SK-N-DZ (cell line): Measurements from ENCODE around the gene CPAMD8.
"Not testable (repeated sequence)": the region's sequence is repeated elsewhere in the genome, so short reads cannot be mapped to it uniquely, and the experiment has no call there.

Source experiments
- DNase-seq: peaks from one replicate; pipeline ENCODE4 v3.0.0-alpha.2; 2015; ENCODE audit warnings: low spot score

Gene CPAMD8

GRCh38 chr19:16875584-16876555 lies 150.7 kb downstream of the CPAMD8 start:
- no peak for DNase-seq

- not testable (repeated sequence) for DNase-seq
These were observed 151.7 kb downstream of the CPAMD8 start for GRCh38 chr19:16874978-16875299.

- no peak for DNase-seq
These were observed 152.2 kb downstream of the CPAMD8 start for GRCh38 chr19:16874250-16874977.

GRCh38 chr19:16873594-16873993 lies 153.0 kb downstream of the CPAMD8 start:
- no peak for DNase-seq

- no peak for DNase-seq
These were observed 153.9 kb downstream of the CPAMD8 start for GRCh38 chr19:16872728-16873127.

- no peak for DNase-seq
These were observed 154.7 kb downstream of the CPAMD8 start for GRCh38 chr19:16871871-16872270.

GRCh38 chr19:16869331-16869972 lies 157.2 kb downstream of the CPAMD8 start:
- no peak for DNase-seq

GRCh38 chr19:16868423-16869130 lies 158.0 kb downstream of the CPAMD8 start:
- DNase-seq, result no peak

GRCh38 chr19:16867211-16867610 lies 159.4 kb downstream of the CPAMD8 start:
- no peak for DNase-seq

- DNase-seq, result no peak
These were observed 163.7 kb downstream of the CPAMD8 start for GRCh38 chr19:16862826-16863415.

GRCh38 chr19:16861834-16862233 lies 164.8 kb downstream of the CPAMD8 start:
- DNase-seq, result no peak

- no peak for DNase-seq
These were observed 165.6 kb downstream of the CPAMD8 start for GRCh38 chr19:16861011-16861410.

- DNase-seq, result no peak
These were observed 166.5 kb downstream of the CPAMD8 start for GRCh38 chr19:16860118-16860517.

- no peak for DNase-seq
These were observed 167.0 kb downstream of the CPAMD8 start for GRCh38 chr19:16859626-16860025.

- DNase-seq, result no peak
These were observed 170.5 kb downstream of the CPAMD8 start for GRCh38 chr19:16856091-16856490.

- no peak for DNase-seq
These were observed 173.5 kb downstream of the CPAMD8 start for GRCh38 chr19:16853066-16853465.

GRCh38 chr19:16851031-16851712 lies 175.4 kb downstream of the CPAMD8 start:
- no peak for DNase-seq

GRCh38 chr19:16850133-16850532 lies 176.5 kb downstream of the CPAMD8 start:
- no peak for DNase-seq

- no peak for DNase-seq
These were observed 177.4 kb downstream of the CPAMD8 start for GRCh38 chr19:16849168-16849567.

GRCh38 chr19:16847430-16847829 lies 179.2 kb downstream of the CPAMD8 start:
- DNase-seq, result no peak

GRCh38 chr19:16846901-16847300 lies 179.7 kb downstream of the CPAMD8 start:
- no peak for DNase-seq
